GM12875 (cell line): Measurements from ENCODE around the gene KIFAP3.

Experiments used
- H3K4me3 ChIP-seq: one replicate; pipeline ENCODE4 v1.5.1; 2011; ENCODE audit warnings: low read depth, low read length, control low read depth
- CTCF ChIP-seq: IDR thresholded peaks from 2 replicates; pipeline ENCODE4 v1.5.1; 2011; ENCODE audit warnings: low read depth, mild to moderate bottlenecking, control low read depth, inconsistent platforms, low read length, moderate library complexity, borderline replicate concordance; ENCODE audit not compliant: insufficient read depth

The KIFAP3 gene

GRCh38 chr1:169946206-169946605 is 128.3 kb downstream of the KIFAP3 start:
- no peak for TF ChIP-seq CTCF
- H3K4me3 ChIP-seq, result no peak overlapping the region

GRCh38 chr1:169945181-169945580 is 129.3 kb downstream of the KIFAP3 start:
- H3K4me3 ChIP-seq, result no peak overlapping the region
- no peak for TF ChIP-seq CTCF

GRCh38 chr1:169944621-169945020 is 129.9 kb downstream of the KIFAP3 start:
- H3K4me3 ChIP-seq, result no peak overlapping the region
- TF ChIP-seq CTCF, result no peak

GRCh38 chr1:169943963-169944526 is 130.4 kb downstream of the KIFAP3 start:
- no peak overlapping the region for H3K4me3 ChIP-seq
- no peak for TF ChIP-seq CTCF

- TF ChIP-seq CTCF, result no peak
- no peak overlapping the region for H3K4me3 ChIP-seq
These were observed 132.3 kb downstream of the KIFAP3 start for GRCh38 chr1:169941982-169942830.

GRCh38 chr1:169933984-169934725 is 140.3 kb downstream of the KIFAP3 start:
- no peak for TF ChIP-seq CTCF
- no peak overlapping the region for H3K4me3 ChIP-seq
